Effector memory CD4-positive, alpha-beta T cell (primary cell): ENCODE data around the gene ADAMTS19.

Source experiments
- DNase-seq, 3 donors: peaks; one replicate each; pipeline ENCODE4 v3.0.0-alpha.2; 2020
- H3K27ac ChIP-seq: 2 replicates; pipeline ENCODE4 v1.7.0; 2013; ENCODE audit warnings: mild to moderate bottlenecking, low read length, moderate library complexity; ENCODE audit not compliant: insufficient read depth, poor library complexity, severe bottlenecking
- H3K27me3 ChIP-seq: replicated peaks from 2 replicates; pipeline ENCODE4 v1.7.0; 2013; ENCODE audit warnings: mild to moderate bottlenecking, low read length; ENCODE audit not compliant: insufficient read depth, control insufficient read depth, poor library complexity, severe bottlenecking
- H3K36me3 ChIP-seq: 2 replicates; pipeline ENCODE4 v1.7.0; 2013; ENCODE audit warnings: mild to moderate bottlenecking, low read length, moderate library complexity; ENCODE audit not compliant: control insufficient read depth, insufficient read depth
- H3K4me1 ChIP-seq: 2 replicates; pipeline ENCODE4 v1.7.0; 2013; ENCODE audit warnings: low read length, mild to moderate bottlenecking; ENCODE audit not compliant: control insufficient read depth, insufficient read depth, poor library complexity, severe bottlenecking
- H3K4me3 ChIP-seq: 2 replicates; pipeline ENCODE4 v1.7.0; 2013; ENCODE audit warnings: low read length, low read depth, mild to moderate bottlenecking; ENCODE audit not compliant: insufficient read depth, poor library complexity, severe bottlenecking
- H3K9me3 ChIP-seq: 2 replicates; pipeline ENCODE4 v1.7.0; 2013; ENCODE audit warnings: mild to moderate bottlenecking, low read length, moderate library complexity; ENCODE audit not compliant: control insufficient read depth

ADAMTS19 gene

DNA sequence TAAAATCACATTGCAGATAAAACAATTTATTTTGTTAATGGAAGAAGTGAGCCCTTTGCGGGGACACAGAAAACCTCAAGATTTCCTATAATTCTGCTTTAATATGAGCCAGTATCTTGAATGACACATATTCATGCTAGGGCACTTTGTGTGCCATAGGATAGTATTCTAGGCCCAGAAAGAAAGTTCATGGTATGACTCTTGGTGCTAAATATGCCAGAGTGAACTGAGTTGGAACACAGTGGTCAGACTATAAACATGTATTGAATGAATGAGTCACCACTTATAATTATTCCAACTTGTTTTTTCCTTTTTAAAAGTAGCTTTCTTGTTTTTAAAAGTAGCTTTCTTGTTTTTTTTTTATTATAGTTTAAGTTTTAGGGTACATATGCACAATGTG is 46.0 kb downstream of the ADAMTS19 start:
- Histone ChIP-seq H3K27me3 (no peaks in the 10 kb centered on the region), H3K36me3 (no peaks in the 10 kb centered on the region), H3K27ac (no peak overlapping the region), H3K4me1 (no peaks in the 10 kb centered on the region), H3K9me3 (no peaks in the 10 kb centered on the region), H3K4me3 (no peak overlapping the region)
- DNase-seq: no peak

DNA sequence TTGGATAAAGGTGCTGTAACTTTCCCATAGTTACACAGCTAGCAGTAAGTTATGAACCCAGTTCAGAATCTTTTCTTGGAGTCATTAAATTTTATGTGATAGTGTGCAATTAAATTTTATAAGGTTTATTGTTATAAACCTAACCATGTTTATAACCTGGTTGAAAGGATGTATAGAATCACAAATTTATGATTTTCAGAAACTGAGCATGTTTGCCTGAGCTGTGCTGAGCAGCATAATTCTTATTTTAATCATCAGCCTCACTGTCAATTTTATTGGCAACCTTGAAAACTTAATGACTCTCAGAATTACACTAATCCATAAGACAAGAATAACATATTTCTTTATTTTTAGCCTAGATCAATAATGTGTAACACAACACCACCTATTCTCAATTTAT is 46.9 kb downstream of the ADAMTS19 start:
- H3K27me3 ChIP-seq: no peaks in the 10 kb centered on the region
- H3K4me3 ChIP-seq: no peak overlapping the region
- no peak for DNase-seq

DNA sequence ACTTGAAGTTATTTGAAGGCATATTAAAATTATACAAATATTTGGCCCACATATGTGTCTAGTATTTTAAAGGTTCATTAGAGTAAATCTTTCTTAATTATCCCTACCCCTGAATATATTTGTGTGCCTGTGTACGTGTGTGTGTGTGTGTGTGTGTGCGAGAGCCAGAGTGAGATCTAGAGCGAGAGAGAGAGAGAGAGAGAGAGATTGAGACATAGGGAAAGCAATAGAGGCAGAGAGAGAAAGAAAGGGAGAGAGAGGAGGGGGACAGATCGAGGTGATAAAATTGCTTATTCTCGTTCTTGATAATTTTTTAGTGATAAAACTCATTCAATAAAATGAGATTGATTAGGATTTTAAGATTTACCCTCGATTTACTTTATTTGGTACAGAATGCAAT is 47.4 kb downstream of the ADAMTS19 start:
- no peak for DNase-seq
- Histone ChIP-seq H3K9me3 (no peaks in the 10 kb centered on the region), H3K27me3 (no peaks in the 10 kb centered on the region), H3K4me3 (no peak overlapping the region), H3K4me1 (no peaks in the 10 kb centered on the region), H3K27ac (no peak overlapping the region), H3K36me3 (no peaks in the 10 kb centered on the region)

More for the DNA sequence above, 46.9 kb downstream of the ADAMTS19 start:
- H3K27ac ChIP-seq: no peak overlapping the region
- H3K36me3 ChIP-seq: no peaks in the 10 kb centered on the region
- H3K4me1 ChIP-seq: no peaks in the 10 kb centered on the region
- no peaks in the 10 kb centered on the region for H3K9me3 ChIP-seq

DNA sequence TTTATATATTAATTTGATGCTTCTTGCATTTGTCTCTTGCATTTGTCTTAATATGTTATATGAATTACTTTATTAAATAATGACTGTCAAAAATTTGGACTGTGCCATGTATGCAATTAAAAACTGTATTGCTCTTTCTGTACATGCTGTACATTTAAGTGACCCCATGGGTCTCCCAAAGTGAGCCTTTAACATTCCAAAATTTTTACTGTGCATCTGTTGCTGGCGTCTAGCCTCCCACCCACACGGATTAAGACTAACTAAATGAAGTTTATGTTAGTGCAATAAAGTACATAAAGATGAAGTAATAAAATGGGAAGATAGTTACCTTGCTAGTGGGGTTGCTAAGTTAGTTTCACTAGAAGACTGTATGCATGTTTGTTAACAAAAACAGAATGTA is 48.5 kb downstream of the ADAMTS19 start:
- H3K27ac ChIP-seq: no peak overlapping the region
- DNase-seq: no peak
- H3K4me1 ChIP-seq: no peaks in the 10 kb centered on the region
- H3K4me3 ChIP-seq: no peak overlapping the region
- H3K9me3 ChIP-seq: no peaks in the 10 kb centered on the region
- H3K27me3 ChIP-seq: no peaks in the 10 kb centered on the region
- no peaks in the 10 kb centered on the region for H3K36me3 ChIP-seq

DNA sequence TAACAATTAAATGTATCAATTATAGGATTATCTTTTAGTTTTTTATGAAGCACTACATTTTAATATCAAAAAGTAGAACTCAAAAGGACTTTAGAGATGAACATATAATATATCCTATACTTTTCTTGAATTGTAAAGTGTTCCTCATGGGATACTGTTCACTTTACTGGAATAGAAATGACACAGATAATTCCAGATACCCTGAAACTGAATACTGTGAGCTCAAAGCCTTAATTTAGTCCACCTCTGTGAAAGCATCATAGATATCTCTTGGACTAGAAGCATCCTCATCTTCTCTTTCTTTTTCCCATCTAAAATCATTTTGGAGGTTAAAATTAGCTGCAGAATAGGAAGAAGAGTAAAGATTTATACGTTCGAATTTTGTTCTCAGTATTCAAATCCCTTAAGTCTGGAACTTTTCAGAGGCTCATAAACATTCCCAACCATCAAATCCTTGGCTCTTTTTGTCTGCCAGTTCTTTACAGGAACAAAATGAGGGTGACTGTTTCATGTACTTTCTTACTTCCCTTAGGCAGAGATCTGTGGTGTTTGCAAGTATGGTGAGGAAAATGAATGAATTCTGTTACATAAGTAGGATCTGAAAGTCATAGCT is 49.4 kb downstream of the ADAMTS19 start:
- Histone ChIP-seq H3K9me3 (no peaks in the 10 kb centered on the region), H3K36me3 (no peaks in the 10 kb centered on the region), H3K27ac (no peak overlapping the region), H3K4me3 (no peak overlapping the region), H3K4me1 (no peaks in the 10 kb centered on the region), H3K27me3 (no peaks in the 10 kb centered on the region)
- no peak for DNase-seq

DNA sequence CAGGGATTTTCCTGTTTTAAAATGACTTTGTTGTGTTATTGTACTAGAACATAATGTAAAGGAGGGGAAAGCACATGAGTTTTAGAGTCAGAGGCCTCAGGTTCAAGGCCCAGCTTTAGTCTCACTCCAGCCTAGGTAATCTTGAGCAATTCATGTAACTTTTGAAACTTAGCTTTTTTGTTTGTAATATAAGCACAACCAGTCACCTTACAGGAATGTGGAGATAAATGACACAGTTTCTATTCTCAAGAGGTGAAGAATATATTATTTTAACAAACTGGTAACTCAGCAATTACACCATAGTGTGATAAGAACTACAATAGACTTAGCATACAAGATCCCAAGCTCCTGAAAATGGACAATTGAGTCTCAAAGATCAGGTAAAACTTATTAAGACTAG is 51.2 kb downstream of the ADAMTS19 start:
- Histone ChIP-seq H3K27me3 (no peaks in the 10 kb centered on the region), H3K4me3 (no peak overlapping the region), H3K27ac (no peak overlapping the region), H3K9me3 (no peaks in the 10 kb centered on the region), H3K36me3 (no peaks in the 10 kb centered on the region), H3K4me1 (no peaks in the 10 kb centered on the region)
- no peak for DNase-seq

DNA sequence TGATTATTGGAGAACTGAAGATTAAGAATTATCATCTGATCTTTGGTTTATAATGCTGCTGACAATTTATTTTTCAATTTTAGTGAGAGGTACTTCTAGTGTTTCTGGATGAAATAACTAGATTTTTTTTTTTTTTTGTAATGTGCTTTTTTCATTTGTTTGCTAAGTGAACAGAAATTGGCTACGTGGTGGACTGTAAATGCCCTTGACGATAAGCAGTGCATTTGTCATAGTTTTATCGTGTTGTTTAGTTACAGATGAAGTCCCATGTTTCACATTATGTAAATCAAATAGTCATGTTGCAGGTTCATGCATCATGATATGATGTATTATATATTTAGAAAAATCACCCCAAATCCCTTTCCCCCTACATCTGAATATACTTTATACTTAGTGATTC is 81.0 kb downstream of the ADAMTS19 start:
- Histone ChIP-seq H3K9me3 (no peaks in the 10 kb centered on the region), H3K4me3 (no peak overlapping the region), H3K27me3 (no peaks in the 10 kb centered on the region), H3K36me3 (no peaks in the 10 kb centered on the region), H3K27ac (no peak overlapping the region), H3K4me1 (no peaks in the 10 kb centered on the region)
- DNase-seq: no peak

DNA sequence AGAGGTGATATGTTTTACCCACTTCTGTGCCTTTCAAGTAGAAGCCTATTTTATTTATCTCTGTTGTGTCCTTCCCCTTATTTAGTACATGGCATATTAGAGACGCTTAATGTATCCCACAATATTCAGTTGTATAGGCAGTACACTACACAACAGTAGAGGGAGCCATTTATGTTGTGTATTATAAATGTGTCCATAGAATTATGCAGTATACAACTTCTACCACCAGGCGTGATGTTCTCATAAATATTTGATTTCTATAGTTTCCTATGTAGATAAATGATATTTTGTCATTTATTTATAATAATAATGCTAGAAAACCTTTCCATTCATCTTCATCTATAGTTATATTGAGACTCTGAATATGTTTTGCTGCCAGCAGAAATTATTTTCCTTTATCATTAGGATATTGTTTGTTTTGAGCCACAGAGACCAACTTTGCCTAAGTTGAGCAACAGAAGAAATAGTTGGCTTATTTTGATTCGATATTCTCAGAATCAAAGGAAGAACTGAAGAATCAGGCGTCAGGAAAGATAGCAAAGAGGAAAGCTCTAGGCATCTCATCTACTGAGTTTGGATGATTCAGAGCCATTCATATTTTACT is 81.7 kb downstream of the ADAMTS19 start:
- Histone ChIP-seq H3K9me3 (no peaks in the 10 kb centered on the region), H3K4me3 (no peak overlapping the region), H3K36me3 (no peaks in the 10 kb centered on the region), H3K27ac (no peak overlapping the region), H3K4me1 (no peaks in the 10 kb centered on the region), H3K27me3 (no peaks in the 10 kb centered on the region)
- no peak for DNase-seq

DNA sequence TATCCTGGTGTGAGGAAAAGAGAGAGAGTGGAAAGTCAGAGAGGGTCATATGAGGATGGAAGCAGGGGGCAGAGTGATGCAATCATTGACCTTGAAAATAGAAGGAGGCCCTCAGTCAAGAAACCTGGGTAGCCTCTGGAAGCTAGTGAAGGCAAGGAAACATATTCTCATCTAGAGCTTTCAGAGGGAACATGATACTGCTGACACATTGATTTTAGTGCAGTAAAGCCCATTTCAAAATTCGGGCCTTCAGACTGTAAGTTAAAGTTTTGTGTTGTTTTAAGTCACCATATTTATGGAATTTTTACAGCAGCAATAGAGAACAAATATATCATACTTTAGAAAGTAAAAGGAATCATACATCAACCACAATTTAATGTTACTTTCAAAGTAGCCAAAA is 87.0 kb downstream of the ADAMTS19 start:
- no peak overlapping the region for H3K4me3 ChIP-seq
- H3K4me1 ChIP-seq: no peaks in the 10 kb centered on the region
- no peaks in the 10 kb centered on the region for H3K9me3 ChIP-seq
- H3K27me3 ChIP-seq: no peaks in the 10 kb centered on the region
- H3K36me3 ChIP-seq: no peaks in the 10 kb centered on the region
- no peak overlapping the region for H3K27ac ChIP-seq
- DNase-seq: no peak

DNA sequence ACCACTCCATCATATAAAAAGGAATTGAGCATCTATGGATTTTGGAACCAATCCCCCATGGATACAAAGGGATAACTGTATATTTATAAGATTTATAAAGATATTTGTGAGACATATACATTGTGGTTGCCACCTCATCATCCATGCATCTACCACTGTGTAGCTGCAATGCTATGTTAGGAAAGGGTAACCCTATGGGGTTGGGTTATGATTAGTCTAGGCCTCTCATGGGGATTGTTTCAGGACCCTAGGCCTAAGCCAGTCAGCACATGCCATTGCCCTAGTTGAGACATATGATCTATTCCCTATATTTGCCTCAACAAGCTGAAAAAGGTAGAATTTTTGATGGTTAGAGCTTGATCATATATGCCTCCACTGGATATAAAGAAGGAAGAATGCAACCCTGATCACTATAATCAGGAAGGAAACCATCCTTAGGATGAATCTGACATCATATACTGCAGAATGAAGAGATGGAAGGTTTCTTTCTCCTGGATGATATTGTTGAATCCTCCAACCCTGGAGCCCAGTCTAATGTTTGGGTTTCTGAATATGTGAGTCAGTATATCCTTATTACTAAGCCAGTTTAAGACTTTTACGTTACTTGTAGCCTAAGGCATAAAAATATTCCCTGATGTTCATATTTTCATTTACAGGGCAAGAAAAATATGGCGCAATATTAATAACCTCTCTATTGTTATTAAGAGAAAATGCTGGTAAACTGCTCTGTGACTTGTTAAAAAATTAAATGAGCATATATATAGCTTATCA is 94.2 kb downstream of the ADAMTS19 start:
- Histone ChIP-seq H3K9me3 (no peaks in the 10 kb centered on the region), H3K27ac (no peak overlapping the region), H3K4me3 (no peak overlapping the region), H3K4me1 (no peaks in the 10 kb centered on the region), H3K36me3 (no peaks in the 10 kb centered on the region), H3K27me3 (no peaks in the 10 kb centered on the region)
- DNase-seq: no peak
